GM12878 (cell line): Measurements from ENCODE around the gene REEP3.
"Not testable (repeated sequence)": the region's sequence is repeated elsewhere in the genome, so short reads cannot be mapped to it uniquely, and the experiment has no call there.

Source experiments
- ATF7 ChIP-seq: fragments of 450-650 bp; IDR thresholded peaks from 2 replicates; pipeline ENCODE4 v1.6.1; 2016; ENCODE audit warnings: low read depth, mild to moderate bottlenecking
- CEBPB ChIP-seq, 2 experiments: fragments of 150-350 bp in 1 of 2; IDR thresholded peaks; 2 replicates each; pipeline ENCODE4 v1.6.1; 2012 to 2014; ENCODE audit warnings: low read depth in 2 of 2, low read length in 2 of 2, borderline replicate concordance in 1 of 2, inconsistent platforms in 1 of 2
- CREB1 ChIP-seq: IDR thresholded peaks from 2 replicates; pipeline ENCODE4 v1.6.1; 2012; ENCODE audit warnings: low read depth, mild to moderate bottlenecking, inconsistent platforms
- CTCF ChIP-seq, 3 experiments: IDR thresholded peaks in 2 of 3; conservative IDR thresholded peaks in 1 of 3; 2 replicates each; pipeline ENCODE4 v1.5.1; 2011; ENCODE audit warnings: low read depth in 3 of 3, low read length in 3 of 3, mild to moderate bottlenecking in 3 of 3, control low read depth in 2 of 3, moderate library complexity in 2 of 3, inconsistent platforms in 1 of 3, mixed read lengths in 1 of 3; ENCODE audit not compliant: control insufficient read depth in 2 of 3, insufficient read depth in 1 of 3; ENCODE audit errors: extremely low read depth in 1 of 3
- HDAC6 ChIP-seq: fragments of 200-600 bp; sonication (generic); IDR thresholded peaks from one replicate; pipeline ENCODE4 v1.8.0; 2017; ENCODE audit warnings: antibody characterized with exemption; ENCODE audit not compliant: unreplicated experiment
- KAT2A ChIP-seq: conservative IDR thresholded peaks from 2 replicates; pipeline ENCODE4 v1.6.1; 2011; ENCODE audit warnings: low read depth, low read length; ENCODE audit not compliant: control insufficient read depth
- POLR2A ChIP-seq: IDR thresholded peaks from 2 replicates; pipeline ENCODE4 v1.6.1; 2011; ENCODE audit warnings: low read depth, mild to moderate bottlenecking, low read length
- POLR2AphosphoS2 ChIP-seq: IDR thresholded peaks from 2 replicates; pipeline ENCODE4 v1.6.1; 2011; ENCODE audit warnings: low read depth, mild to moderate bottlenecking, low read length, improper control_type of control experiment, moderate library complexity
- POLR2AphosphoS5 ChIP-seq: IDR thresholded peaks from 2 replicates; pipeline ENCODE4 v1.6.1; 2011; ENCODE audit warnings: mild to moderate bottlenecking, low read length, inconsistent platforms
- RFX5 ChIP-seq: IDR thresholded peaks from 2 replicates; pipeline ENCODE4 v1.6.1; 2011; ENCODE audit warnings: low read depth, low read length, improper control_type of control experiment
- ZNF274 ChIP-seq: IDR thresholded peaks from one replicate; pipeline ENCODE4 v1.8.0; 2011; ENCODE audit not compliant: insufficient read length, insufficient read depth
- ZZZ3 ChIP-seq: IDR thresholded peaks from 2 replicates; pipeline ENCODE4 v1.6.1; 2011; ENCODE audit warnings: low read depth; ENCODE audit not compliant: control insufficient read depth, insufficient read length
- TF ChIP-seq, protein P1 (sequence below): IDR thresholded peaks from 2 replicates; pipeline ENCODE4 v1.6.1; 2012; ENCODE audit warnings: low read depth, low read length, improper control_type of control experiment

DNA sequence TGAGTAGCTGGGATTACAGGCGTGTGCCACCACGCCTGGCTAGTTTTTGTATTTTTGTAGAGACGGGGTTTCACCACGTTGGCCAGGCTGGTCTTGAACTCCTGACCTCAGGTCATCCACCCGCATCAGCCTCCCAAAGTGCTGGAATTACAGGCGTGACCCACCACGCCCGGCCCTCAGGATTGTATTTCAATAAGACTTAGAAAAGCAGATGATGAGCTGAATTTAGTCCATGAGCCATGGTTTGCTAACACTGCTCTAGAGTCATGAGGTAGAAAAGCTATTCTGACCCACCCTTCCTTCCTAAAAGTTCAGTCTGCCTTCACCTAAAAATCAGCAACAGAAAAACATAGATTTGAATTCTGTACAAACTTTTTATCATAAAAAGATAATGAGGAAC, 139.7 kb downstream of the REEP3 start:
- not testable (repeated sequence) for TF ChIP-seq POLR2AphosphoS5; CTCF (IDR thresholded peaks at IDR 0.05 in 2 of 3, conservative IDR thresholded peaks at IDR 0.05 in 1 of 3; ENCODE audit: control insufficient read depth in 2 of 3, extremely low read depth in 1 of 3, insufficient read depth in 1 of 3, low read depth in 3 of 3, low read length in 3 of 3); ATF7; ZZZ3; RFX5; POLR2AphosphoS2; CREB1; POLR2A; CEBPB (IDR thresholded peaks at IDR 0.05; ENCODE audit: borderline replicate concordance in 1 of 2, low read depth in 2 of 2, low read length in 2 of 2); HDAC6; ZNF274; KAT2A
- TF ChIP-seq, protein P1, sequence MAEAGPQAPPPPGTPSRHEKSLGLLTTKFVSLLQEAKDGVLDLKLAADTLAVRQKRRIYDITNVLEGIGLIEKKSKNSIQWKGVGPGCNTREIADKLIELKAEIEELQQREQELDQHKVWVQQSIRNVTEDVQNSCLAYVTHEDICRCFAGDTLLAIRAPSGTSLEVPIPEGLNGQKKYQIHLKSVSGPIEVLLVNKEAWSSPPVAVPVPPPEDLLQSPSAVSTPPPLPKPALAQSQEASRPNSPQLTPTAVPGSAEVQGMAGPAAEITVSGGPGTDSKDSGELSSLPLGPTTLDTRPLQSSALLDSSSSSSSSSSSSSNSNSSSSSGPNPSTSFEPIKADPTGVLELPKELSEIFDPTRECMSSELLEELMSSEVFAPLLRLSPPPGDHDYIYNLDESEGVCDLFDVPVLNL = not testable (repeated sequence)
